Peyer's patch (tissue), 4 donors: ENCODE results near the gene MAPK10. TPM values are rescaled to one million over a fixed set of nuclear protein-coding genes. Genes with fewer than 3 reads are reported as not detected.

Experiments used
- DNase-seq, 3 donors: peaks; one replicate each; pipeline ENCODE4 v3.0.0-alpha.2; 2017 to 2019
- H3K27ac ChIP-seq, 4 donors: fragments of 200-600 bp; sonication (generic); one replicate each; pipeline ENCODE4 v1.5.1; 2016 to 2019
- H3K27me3 ChIP-seq, 2 donors: fragments of 200-600 bp; sonication (generic); one replicate each; pipeline ENCODE4 v1.5.1; 2019
- H3K36me3 ChIP-seq, 3 donors: fragments of 200-600 bp; sonication (generic); one replicate each; pipeline ENCODE4 v1.5.1; 2016 to 2019
- H3K4me1 ChIP-seq, 4 donors: fragments of 200-600 bp; sonication (generic); one replicate each; pipeline ENCODE4 v1.5.1; 2016 to 2019
- H3K4me3 ChIP-seq, 4 donors: fragments of 200-600 bp; sonication (generic); 1 replicate in 3 of 4; 2 replicates in 1 of 4; pipeline ENCODE4 v1.5.1; 2016 to 2019; ENCODE audit warnings: mild to moderate bottlenecking in 1 of 4
- H3K9me3 ChIP-seq, 4 donors: fragments of 200-600 bp; sonication (generic); one replicate each; pipeline ENCODE4 v1.5.1; 2016 to 2019; ENCODE audit warnings: mild to moderate bottlenecking in 1 of 4
- POLR2A ChIP-seq, 2 donors: fragments of 450-650 bp; IDR thresholded peaks; one replicate each; pipeline ENCODE4 v1.5.1; 2017; ENCODE audit warnings: antibody characterized with exemption in 2 of 2, mild to moderate bottlenecking in 2 of 2, moderate library complexity in 2 of 2
- total RNA-seq, 4 donors: library from RNA; depleted of rRNA; stranded (reverse); fragments of >200 nt; gene quantifications; one replicate each; pipeline ENCODE4 v1.1.0, GENCODE V29; 2016
- TF ChIP-seq, protein P1 (sequence below), 6 experiments: fragments of 450-650 bp in 4 of 6; fragments of 200-600 bp in 2 of 6; sonication (generic) in 1 of 6; IDR thresholded peaks; one replicate each; pipeline ENCODE4 v1.5.1; 2017 to 2019; ENCODE audit warnings: antibody characterized with exemption in 6 of 6, mild to moderate bottlenecking in 3 of 6, moderate library complexity in 1 of 6

The MAPK10 gene
- total RNA-seq, 4 donors from 2014 or later: 1.8 to 35.5 (median 7.3) TPM

DNA sequence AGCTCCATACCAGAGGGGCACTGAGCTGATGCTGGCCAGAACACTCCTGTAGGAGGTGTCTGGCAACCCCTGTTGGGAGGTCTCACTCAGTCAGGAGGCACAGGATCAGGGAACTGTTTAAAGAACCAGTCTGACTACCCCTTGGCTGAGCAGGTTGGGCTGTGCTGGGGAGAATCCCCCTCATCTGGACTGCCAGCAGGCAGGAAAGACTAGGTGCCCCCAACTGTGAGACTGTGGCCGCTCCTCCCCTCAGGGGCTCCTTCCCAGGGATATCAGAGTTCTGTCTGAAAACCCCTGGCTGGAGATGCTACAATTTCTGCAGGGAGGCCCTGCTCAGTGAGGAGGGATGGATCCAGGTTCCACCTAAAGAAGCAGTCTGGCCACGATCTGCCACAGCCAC is 245.3 kb downstream of the MAPK10 start:
- no peak overlapping the region for H3K27ac ChIP-seq
- H3K9me3 ChIP-seq: no peaks in the 10 kb centered on the region
- no peak for DNase-seq
- no peaks in the 10 kb centered on the region for H3K36me3 ChIP-seq
- TF ChIP-seq, protein P1, sequence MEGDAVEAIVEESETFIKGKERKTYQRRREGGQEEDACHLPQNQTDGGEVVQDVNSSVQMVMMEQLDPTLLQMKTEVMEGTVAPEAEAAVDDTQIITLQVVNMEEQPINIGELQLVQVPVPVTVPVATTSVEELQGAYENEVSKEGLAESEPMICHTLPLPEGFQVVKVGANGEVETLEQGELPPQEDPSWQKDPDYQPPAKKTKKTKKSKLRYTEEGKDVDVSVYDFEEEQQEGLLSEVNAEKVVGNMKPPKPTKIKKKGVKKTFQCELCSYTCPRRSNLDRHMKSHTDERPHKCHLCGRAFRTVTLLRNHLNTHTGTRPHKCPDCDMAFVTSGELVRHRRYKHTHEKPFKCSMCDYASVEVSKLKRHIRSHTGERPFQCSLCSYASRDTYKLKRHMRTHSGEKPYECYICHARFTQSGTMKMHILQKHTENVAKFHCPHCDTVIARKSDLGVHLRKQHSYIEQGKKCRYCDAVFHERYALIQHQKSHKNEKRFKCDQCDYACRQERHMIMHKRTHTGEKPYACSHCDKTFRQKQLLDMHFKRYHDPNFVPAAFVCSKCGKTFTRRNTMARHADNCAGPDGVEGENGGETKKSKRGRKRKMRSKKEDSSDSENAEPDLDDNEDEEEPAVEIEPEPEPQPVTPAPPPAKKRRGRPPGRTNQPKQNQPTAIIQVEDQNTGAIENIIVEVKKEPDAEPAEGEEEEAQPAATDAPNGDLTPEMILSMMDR (IDR thresholded peaks at IDR 0.05): no peak
- no peak for TF ChIP-seq POLR2A (IDR thresholded peaks at IDR 0.05)
- H3K27me3 ChIP-seq: no peaks in the 10 kb centered on the region
- H3K4me1 ChIP-seq: no peaks in the 10 kb centered on the region
- H3K4me3 ChIP-seq: no peak overlapping the region

DNA sequence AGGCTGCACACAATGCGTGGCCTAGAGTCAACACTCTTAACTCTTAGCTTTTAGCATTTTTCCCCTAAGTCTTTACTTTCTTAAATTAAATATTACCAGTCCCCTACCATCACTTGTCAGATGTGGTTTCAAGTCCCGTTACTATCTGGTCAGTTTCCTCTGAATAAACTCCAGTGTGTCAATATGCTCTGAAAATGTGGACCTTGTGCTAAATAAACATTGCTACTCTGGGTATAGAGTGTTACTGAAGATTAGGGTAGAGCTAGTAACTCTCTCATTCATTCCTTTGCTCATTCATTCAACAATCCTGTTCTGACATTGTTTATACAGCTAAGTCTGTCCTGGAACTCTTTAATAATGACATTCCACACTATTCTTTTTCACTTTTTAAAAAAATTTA is 251.0 kb downstream of the MAPK10 start:
- H3K4me3 ChIP-seq: no peak overlapping the region
- no peaks in the 10 kb centered on the region for H3K36me3 ChIP-seq
- H3K27me3 ChIP-seq: no peaks in the 10 kb centered on the region
- no peak overlapping the region for H3K27ac ChIP-seq
- no peak for DNase-seq
- TF ChIP-seq, protein P1 (IDR thresholded peaks at IDR 0.05): no peak
- no peak for TF ChIP-seq POLR2A (IDR thresholded peaks at IDR 0.05)
- no peaks in the 10 kb centered on the region for H3K9me3 ChIP-seq
- no peaks in the 10 kb centered on the region for H3K4me1 ChIP-seq

DNA sequence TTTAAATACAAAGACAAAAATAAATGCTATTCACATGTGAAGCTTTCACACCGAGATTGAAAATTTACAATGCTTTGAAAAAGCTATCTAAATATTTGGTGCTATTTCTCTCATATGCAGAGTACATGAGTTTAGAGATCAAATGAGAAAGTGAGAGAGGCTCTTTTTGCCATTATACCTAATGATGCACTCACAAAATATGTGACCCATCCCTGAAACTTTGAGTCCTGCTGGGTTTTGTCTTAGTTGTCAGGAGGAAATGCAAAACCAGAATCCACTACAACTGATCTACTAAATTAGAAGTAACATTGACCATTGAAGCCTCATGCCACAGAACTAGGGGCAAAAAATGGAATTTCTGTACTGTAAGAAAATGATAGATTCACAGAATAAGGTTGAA is 251.7 kb downstream of the MAPK10 start:
- Histone ChIP-seq H3K27me3 (no peaks in the 10 kb centered on the region), H3K4me1 (no peaks in the 10 kb centered on the region), H3K4me3 (no peak overlapping the region), H3K36me3 (no peaks in the 10 kb centered on the region), H3K27ac (no peak overlapping the region), H3K9me3 (no peaks in the 10 kb centered on the region)
- no peak for DNase-seq
- no peak for TF ChIP-seq POLR2A (IDR thresholded peaks at IDR 0.05)
- TF ChIP-seq, protein P1 (IDR thresholded peaks at IDR 0.05): no peak

DNA sequence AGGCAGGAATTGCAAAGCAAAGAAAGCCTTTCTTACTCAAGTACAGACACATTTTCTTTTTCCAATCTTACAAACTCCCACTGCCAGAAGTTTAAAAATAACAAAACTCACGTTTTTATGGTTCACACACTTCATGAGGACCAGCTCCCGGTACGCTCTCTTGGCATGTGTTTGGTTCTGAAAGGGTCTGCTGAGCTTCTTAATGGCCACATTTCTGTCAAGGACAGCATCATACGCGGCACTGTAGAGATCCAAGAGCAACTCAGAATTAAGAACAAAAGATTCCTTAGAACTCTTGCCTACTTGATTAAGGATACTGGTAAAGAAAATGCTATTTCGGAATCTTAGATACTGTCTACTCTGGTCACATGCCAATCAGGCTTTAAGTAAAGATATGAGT is 252.7 kb downstream of the MAPK10 start:
- no peaks in the 10 kb centered on the region for H3K4me1 ChIP-seq
- no peak overlapping the region for H3K4me3 ChIP-seq
- no peak overlapping the region for H3K27ac ChIP-seq
- TF ChIP-seq, protein P1 (IDR thresholded peaks at IDR 0.05): no peak
- no peak for TF ChIP-seq POLR2A (IDR thresholded peaks at IDR 0.05)
- no peak for DNase-seq
- no peaks in the 10 kb centered on the region for H3K9me3 ChIP-seq
- no peaks in the 10 kb centered on the region for H3K36me3 ChIP-seq
- H3K27me3 ChIP-seq: no peaks in the 10 kb centered on the region

DNA sequence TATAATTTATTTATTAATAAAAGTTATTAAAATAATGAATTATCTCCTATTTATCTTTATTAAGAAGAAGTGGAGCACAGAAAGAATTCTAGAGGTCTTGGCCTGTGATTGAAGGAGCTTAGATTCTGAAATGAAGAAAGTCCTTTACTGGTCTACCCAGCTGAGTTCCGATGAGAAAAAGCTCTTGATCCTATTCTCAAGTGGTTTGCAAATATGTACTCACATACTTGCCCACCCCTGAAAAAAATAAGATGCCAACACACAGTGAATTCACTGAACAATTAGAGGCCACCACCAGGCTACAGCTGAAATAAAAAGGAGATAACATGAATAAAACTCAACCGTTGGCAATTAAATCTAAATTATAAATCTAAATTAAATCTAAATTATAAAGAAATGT is 253.4 kb downstream of the MAPK10 start:
- H3K27ac ChIP-seq: no peak overlapping the region
- DNase-seq: no peak
- no peaks in the 10 kb centered on the region for H3K36me3 ChIP-seq
- H3K4me3 ChIP-seq: no peak overlapping the region
- no peaks in the 10 kb centered on the region for H3K4me1 ChIP-seq
- TF ChIP-seq, protein P1 (IDR thresholded peaks at IDR 0.05): no peak
- no peaks in the 10 kb centered on the region for H3K9me3 ChIP-seq
- no peaks in the 10 kb centered on the region for H3K27me3 ChIP-seq

DNA sequence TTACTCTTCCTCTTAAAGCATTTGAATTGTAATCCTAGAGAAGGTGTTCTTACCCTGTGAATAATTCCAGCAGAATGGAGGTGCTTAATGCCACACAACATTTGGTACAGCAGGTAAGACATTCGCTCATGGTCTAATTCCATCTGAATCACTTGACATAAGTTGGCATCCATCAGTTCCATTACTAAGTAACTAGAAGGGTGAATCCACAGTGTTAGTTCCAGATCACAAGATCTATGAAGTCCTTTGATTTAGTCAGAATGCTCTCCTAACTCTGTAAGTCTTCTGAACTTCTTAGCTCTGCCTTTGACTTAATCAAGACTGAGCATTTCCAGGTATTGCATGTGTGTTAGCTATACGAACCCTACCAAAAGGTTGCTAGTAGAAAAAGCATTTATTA is 258.0 kb downstream of the MAPK10 start:
- DNase-seq: no peak
- Histone ChIP-seq H3K9me3 (no peaks in the 10 kb centered on the region), H3K27ac (no peak overlapping the region), H3K27me3 (no peaks in the 10 kb centered on the region), H3K4me1 (no peaks in the 10 kb centered on the region), H3K36me3 (no peaks in the 10 kb centered on the region), H3K4me3 (no peak overlapping the region)
- TF ChIP-seq POLR2A (IDR thresholded peaks at IDR 0.05): no peak
- TF ChIP-seq, protein P1 (IDR thresholded peaks at IDR 0.05): no peak
